Smooth muscle cell (in vitro differentiated cells): ENCODE measurements around the gene TMTC2. TPM values are rescaled to one million over a fixed set of nuclear protein-coding genes. Genes with fewer than 3 reads are reported as not detected.

ENCODE experiments used
- DNase-seq: peaks from one replicate; lab custom pipeline; 2025; ENCODE audit not compliant: unreplicated experiment; lab: John Stamatoyannopoulos, UW
- H2AFZ ChIP-seq: fragments of 200-600 bp; sonication (generic); 2 replicates; pipeline ENCODE4 v1.6.0; 2016; ENCODE audit warnings: antibody characterized with exemption, low read depth, mild to moderate bottlenecking
- H3F3A ChIP-seq: fragments of 200-600 bp; sonication (generic); 2 replicates; pipeline ENCODE4 v1.6.0; 2017; ENCODE audit warnings: antibody characterized with exemption, low read depth
- H3K27ac ChIP-seq: fragments of 200-600 bp; sonication (generic); 2 replicates; pipeline ENCODE4 v1.5.1; 2016; ENCODE audit warnings: low read depth, mild to moderate bottlenecking
- H3K27me3 ChIP-seq: fragments of 200-600 bp; sonication (generic); 2 replicates; pipeline ENCODE4 v1.6.1; 2016; ENCODE audit warnings: low read depth, mild to moderate bottlenecking
- H3K36me3 ChIP-seq: fragments of 200-600 bp; sonication (generic); 2 replicates; pipeline ENCODE4 v1.5.1; 2016; ENCODE audit warnings: low read depth
- H3K4me1 ChIP-seq: fragments of 200-600 bp; sonication (generic); 2 replicates; pipeline ENCODE4 v1.5.1; 2016; ENCODE audit warnings: low read depth
- H3K4me2 ChIP-seq: fragments of 200-600 bp; sonication (generic); 2 replicates; pipeline ENCODE4 v1.6.0; 2016; ENCODE audit warnings: mild to moderate bottlenecking
- H3K4me3 ChIP-seq: fragments of 200-600 bp; sonication (generic); 2 replicates; pipeline ENCODE4 v1.5.1; 2016; ENCODE audit warnings: mild to moderate bottlenecking
- H3K79me2 ChIP-seq: fragments of 200-600 bp; sonication (generic); 2 replicates; pipeline ENCODE4 v1.6.0; 2016; ENCODE audit warnings: low read depth, mild to moderate bottlenecking
- H3K9ac ChIP-seq: fragments of 200-600 bp; sonication (generic); 2 replicates; pipeline ENCODE4 v1.6.0; 2016; ENCODE audit warnings: low read depth
- H3K9me3 ChIP-seq: fragments of 200-600 bp; sonication (generic); replicated peaks from 2 replicates; pipeline ENCODE4 v1.5.1; 2016; ENCODE audit warnings: low read depth
- H4K20me1 ChIP-seq: fragments of 200-600 bp; sonication (generic); 2 replicates; pipeline ENCODE4 v1.6.0; 2016; ENCODE audit warnings: low read depth
- CTCF ChIP-seq: fragments of 200-600 bp; sonication (generic); IDR thresholded peaks from 2 replicates; pipeline ENCODE4 v1.5.1; 2017; ENCODE audit warnings: borderline replicate concordance, mild to moderate bottlenecking, antibody characterized with exemption; ENCODE audit not compliant: insufficient read depth, poor library complexity, severe bottlenecking
- WGBS: methylation state at CpG from one replicate; pipeline ENCODE4 v1.1.7; 2016; ENCODE audit warnings: low lambda C conversion rate; 5-methylcytosine and 5-hydroxymethylcytosine counted together
- polyA plus RNA-seq: library from polyadenylated mRNA; unstranded; fragments of >200 nt; fragmentation: Nextera tagmentation; extraction: Ambion mirVana; gene quantifications from 2 replicates; pipeline ENCODE4 v1.2.1, GENCODE V29; 2016
- small RNA-seq: library from RNA; depleted of rRNA; stranded (forward); fragments of <200 nt; gene quantifications from one replicate; pipeline ENCODE3, GENCODE V24; 2014
- total RNA-seq: library from RNA; depleted of rRNA; stranded (reverse); fragments of >200 nt; gene quantifications from 2 replicates; pipeline ENCODE4 v1.2.3, GENCODE V29; 2014

The TMTC2 gene
- total and polyA plus RNA-seq, 2 experiments from 2014 or later: 0.71 to 10.6 TPM

GRCh38 chr12:83179999-83180398 is 493.3 kb downstream of the TMTC2 start:
- no peak overlapping the region for H3K4me2 ChIP-seq
- no peak for TF ChIP-seq CTCF

GRCh38 chr12:83181074-83181473 is 494.4 kb downstream of the TMTC2 start:
- DNase-seq: no peak
- H3K79me2 ChIP-seq: no peaks in the 10 kb centered on the region
- no peak overlapping the region for H2AFZ ChIP-seq
- TF ChIP-seq CTCF: no peak
- no peak overlapping the region for H3K9ac ChIP-seq
- no peak overlapping the region for H3K4me3 ChIP-seq
- no peaks in the 10 kb centered on the region for H3K36me3 ChIP-seq
- no peak overlapping the region for H3K27ac ChIP-seq
- H3K9me3 ChIP-seq: no peaks in the 10 kb centered on the region
- 95% methylated on average over 1 of the region's 1 CpG for WGBS
- peaks cover 9% of the 10 kb centered on the region for H3K4me1 ChIP-seq
- no peaks in the 10 kb centered on the region for H3K27me3 ChIP-seq
- H3K4me2 ChIP-seq: no peak overlapping the region
- no peaks in the 10 kb centered on the region for H3F3A ChIP-seq
- H4K20me1 ChIP-seq: no peaks in the 10 kb centered on the region

More at GRCh38 chr12:83179999-83180398, 493.3 kb downstream of the TMTC2 start:
- no peak overlapping the region for H2AFZ ChIP-seq
- H3K36me3 ChIP-seq: no peaks in the 10 kb centered on the region
- H3K27ac ChIP-seq: no peak overlapping the region
- H3F3A ChIP-seq: no peaks in the 10 kb centered on the region
- H3K9me3 ChIP-seq: no peaks in the 10 kb centered on the region
- H3K4me1 ChIP-seq: peaks cover 4% of the 10 kb centered on the region
- H3K4me3 ChIP-seq: no peak overlapping the region
- no peaks in the 10 kb centered on the region for H3K79me2 ChIP-seq
- no peaks in the 10 kb centered on the region for H4K20me1 ChIP-seq
- no peak overlapping the region for H3K9ac ChIP-seq
- DNase-seq: no peak
- H3K27me3 ChIP-seq: no peaks in the 10 kb centered on the region

- Histone ChIP-seq H3K9ac (no peak overlapping the region), H3K4me3 (no peak overlapping the region), H4K20me1 (no peaks in the 10 kb centered on the region), H3F3A (no peaks in the 10 kb centered on the region), H3K27me3 (no peaks in the 10 kb centered on the region), H3K4me1 (peaks cover 12% of the 10 kb centered on the region), H2AFZ (no peak overlapping the region), H3K9me3 (no peaks in the 10 kb centered on the region), H3K27ac (no peak overlapping the region), H3K79me2 (no peaks in the 10 kb centered on the region), H3K36me3 (no peaks in the 10 kb centered on the region), H3K4me2 (no peak overlapping the region)
- TF ChIP-seq CTCF: no peak
- DNase-seq: no peak
Measured at GRCh38 chr12:83183132-83183531, 496.4 kb downstream of the TMTC2 start.

Small RNA genes lying within 50 kb of the gene (small RNA-seq; reads per million reads assigned to genes)
- gene RNU6-977P: not detected
